Measurements from ENCODE around the gene XCR1.

The XCR1 gene

GRCh38 chr3:46030626-46031025, 3.3 kb upstream of the XCR1 start:
- Histone ChIP-seq H3K27me3 (ENCODE audit: control insufficient read depth, low read length) (peaks cover 4% of the 10 kb centered on the region), H3K4me2 (ENCODE audit: low read length) (no peak overlapping the region), H3K9me3 (ENCODE audit: control insufficient read depth, insufficient read depth, low read length) (peaks cover 22% of the 10 kb centered on the region; the same call in 1 of the 2 replicates), H3K36me3 (ENCODE audit: control insufficient read depth, low read length) (no peaks in the 10 kb centered on the region), H3K79me2 (ENCODE audit: control insufficient read depth, low read length) (no peaks in the 10 kb centered on the region), H3K4me1 (ENCODE audit: control insufficient read depth, low read length) (0 out of 2 replicates have a peak, but pooled peaks cover 3% of the 10 kb centered on the region), H3F3A (ENCODE audit: control insufficient read depth, insufficient read depth) (no peaks in the 10 kb centered on the region), H3K27ac (ENCODE audit: low read depth, low read length) (no peak overlapping the region), H3K4me3 (ENCODE audit: low read length) (no peak overlapping the region), H3K9me2 (replicated peaks; ENCODE audit: control insufficient read depth, low read length) (no peaks in the 10 kb centered on the region), H4K20me1 (ENCODE audit: control insufficient read depth, insufficient read depth, low read depth, low read length) (no peaks in the 10 kb centered on the region)
- TF ChIP-seq EZH2phosphoT487 (IDR thresholded peaks at IDR 0.05; ENCODE audit: borderline replicate concordance, low read length) (no peak), CTCF (IDR thresholded peaks at IDR 0.05; ENCODE audit: low read depth, low read length, poor library complexity, severe bottlenecking) (no peak)

GRCh38 chr3:46029953-46030543, 2.8 kb upstream of the XCR1 start:
- H3K27me3 ChIP-seq (ENCODE audit: control insufficient read depth, low read length), result no peaks in the 10 kb centered on the region
- H3K9me2 ChIP-seq (replicated peaks; ENCODE audit: control insufficient read depth, low read length), result no peaks in the 10 kb centered on the region
- no peaks in the 10 kb centered on the region for H3F3A ChIP-seq (ENCODE audit: control insufficient read depth, insufficient read depth)
- H3K36me3 ChIP-seq (ENCODE audit: control insufficient read depth, low read length), result no peaks in the 10 kb centered on the region
- TF ChIP-seq CTCF (IDR thresholded peaks at IDR 0.05; ENCODE audit: low read depth, low read length, poor library complexity, severe bottlenecking), result no peak
- no peak for TF ChIP-seq EZH2phosphoT487 (IDR thresholded peaks at IDR 0.05; ENCODE audit: borderline replicate concordance, low read length)
- H3K4me3 ChIP-seq (ENCODE audit: low read length), result no peak overlapping the region
- no peaks in the 10 kb centered on the region for H4K20me1 ChIP-seq (ENCODE audit: control insufficient read depth, insufficient read depth, low read depth, low read length)
- no peak overlapping the region for H3K27ac ChIP-seq (ENCODE audit: low read depth, low read length)
- 0 out of 2 replicates have a peak, but pooled peaks cover 3% of the 10 kb centered on the region for H3K4me1 ChIP-seq (ENCODE audit: control insufficient read depth, low read length)
- peaks cover 22% of the 10 kb centered on the region; the same call in 1 of the 2 replicates for H3K9me3 ChIP-seq (ENCODE audit: control insufficient read depth, insufficient read depth, low read length)
- no peak overlapping the region for H3K4me2 ChIP-seq (ENCODE audit: low read length)
- no peaks in the 10 kb centered on the region for H3K79me2 ChIP-seq (ENCODE audit: control insufficient read depth, low read length)

GRCh38 chr3:46027736-46028397, 584 bp upstream of the XCR1 start:
- Histone ChIP-seq H3K27me3 (ENCODE audit: control insufficient read depth, low read length) (no peaks in the 10 kb centered on the region), H3K9me3 (ENCODE audit: control insufficient read depth, insufficient read depth, low read length) (peaks cover 22% of the 10 kb centered on the region; the same call in 1 of the 2 replicates), H3K27ac (ENCODE audit: low read depth, low read length) (no peak overlapping the region), H3K4me2 (ENCODE audit: low read length) (no peak overlapping the region), H3K36me3 (ENCODE audit: control insufficient read depth, low read length) (no peaks in the 10 kb centered on the region), H3K79me2 (ENCODE audit: control insufficient read depth, low read length) (no peaks in the 10 kb centered on the region), H3K4me3 (ENCODE audit: low read length) (no peak overlapping the region), H4K20me1 (ENCODE audit: control insufficient read depth, insufficient read depth, low read depth, low read length) (no peaks in the 10 kb centered on the region), H3F3A (ENCODE audit: control insufficient read depth, insufficient read depth) (no peaks in the 10 kb centered on the region), H3K4me1 (ENCODE audit: control insufficient read depth, low read length) (0 out of 2 replicates have a peak, but pooled peaks cover 3% of the 10 kb centered on the region), H3K9me2 (replicated peaks; ENCODE audit: control insufficient read depth, low read length) (no peaks in the 10 kb centered on the region)
- TF ChIP-seq EZH2phosphoT487 (IDR thresholded peaks at IDR 0.05; ENCODE audit: borderline replicate concordance, low read length), result no peak
- no peak for TF ChIP-seq CTCF (IDR thresholded peaks at IDR 0.05; ENCODE audit: low read depth, low read length, poor library complexity, severe bottlenecking)
